OCI-M2 (cell line): Measurements from ENCODE around the gene FAXDC2.
"Not testable (repeated sequence)": the region's sequence is repeated elsewhere in the genome, so short reads cannot be mapped to it uniquely, and the experiment has no call there.

Source experiments
- DNase-seq: peaks from one replicate; lab custom pipeline; 2025; ENCODE audit not compliant: unreplicated experiment; lab: John Stamatoyannopoulos, UW

Gene FAXDC2

GRCh38 chr5:154862766-154863165, 12.4 kb upstream of the FAXDC2 start:
- no peak for DNase-seq

GRCh38 chr5:154861946-154862345, 11.5 kb upstream of the FAXDC2 start:
- DNase-seq, result no peak

GRCh38 chr5:154860765-154861164, 10.4 kb upstream of the FAXDC2 start:
- DNase-seq, result no peak

GRCh38 chr5:154860123-154860522, 9.7 kb upstream of the FAXDC2 start:
- DNase-seq, result no peak

GRCh38 chr5:154858972-154859871, 8.8 kb upstream of the FAXDC2 start:
- no peak for DNase-seq

GRCh38 chr5:154858297-154858971, 8.0 kb upstream of the FAXDC2 start, which contains the start of gene CNOT8:
Gene CNOT8 (plus strand): TSS chr5:154858627. CDS start chr5:154863279, 4,652 bp downstream.
- peak; percentile 76 for DNase-seq

GRCh38 chr5:154857530-154858296, 7.3 kb upstream of the FAXDC2 start:
- peak; percentile 76 for DNase-seq

- DNase-seq, result no peak
Measured at GRCh38 chr5:154851351-154851750, 948 bp upstream of the FAXDC2 start.

- no peak for DNase-seq
Measured at GRCh38 chr5:154849791-154850201, 607 bp downstream of the FAXDC2 start.

- DNase-seq, result no peak
Measured at GRCh38 chr5:154849264-154849785, 1.1 kb downstream of the FAXDC2 start.

- DNase-seq, result no peak
Measured at GRCh38 chr5:154844809-154845208, 5.6 kb downstream of the FAXDC2 start.

GRCh38 chr5:154842689-154843530, 7.5 kb downstream of the FAXDC2 start:
- no peak for DNase-seq

GRCh38 chr5:154841273-154841661, 9.1 kb downstream of the FAXDC2 start:
- DNase-seq, result no peak

GRCh38 chr5:154840435-154841272, 9.7 kb downstream of the FAXDC2 start:
- peak; percentile 26 for DNase-seq

- no peak for DNase-seq
Measured at GRCh38 chr5:154837009-154837901, 13.1 kb downstream of the FAXDC2 start.

- DNase-seq, result no peak
Measured at GRCh38 chr5:154836225-154836624, 14.2 kb downstream of the FAXDC2 start.

- not testable (repeated sequence) for DNase-seq
Measured at GRCh38 chr5:154835701-154836052, 14.7 kb downstream of the FAXDC2 start.

GRCh38 chr5:154834053-154834452, 16.4 kb downstream of the FAXDC2 start:
- no peak for DNase-seq
